Spinal cord (tissue), 10 donors: Measurements from ENCODE around the gene AIFM2. TPM values are rescaled to one million over a fixed set of nuclear protein-coding genes. Genes with fewer than 3 reads are reported as not detected.

Experiments used
- DNase-seq, 6 donors: peaks; one replicate each; pipeline versions ENCODE4 v3.0.0 to v3.0.0-alpha.2; 2013 to 2015; ENCODE audit warnings: low spot score in 6 of 6, low read depth in 4 of 6
- H3K27ac ChIP-seq: one replicate; pipeline ENCODE4 v1.5.1; 2013; ENCODE audit warnings: low read depth, low read length, control low read depth
- H3K27me3 ChIP-seq: one replicate; pipeline ENCODE4 v1.6.1; 2013; ENCODE audit warnings: low read length; ENCODE audit not compliant: control insufficient read depth, insufficient read depth
- H3K36me3 ChIP-seq: one replicate; pipeline ENCODE4 v1.6.1; 2013; ENCODE audit warnings: low read length; ENCODE audit not compliant: control insufficient read depth, insufficient read depth
- H3K4me1 ChIP-seq: one replicate; pipeline ENCODE4 v1.6.1; 2013; ENCODE audit warnings: low read length; ENCODE audit not compliant: control insufficient read depth, insufficient read depth
- H3K4me3 ChIP-seq: one replicate; pipeline ENCODE4 v1.5.1; 2013; ENCODE audit warnings: low read depth, low read length, control low read depth
- H3K9me3 ChIP-seq: one replicate; pipeline ENCODE4 v1.6.1; 2013; ENCODE audit warnings: low read length; ENCODE audit not compliant: control insufficient read depth, insufficient read depth
- WGBS: methylation state at CpG from one replicate; pipeline ENCODE4 v1.1.5; 2013; ENCODE audit warnings: missing lambda C conversion rate; ENCODE audit not compliant: insufficient coverage; 5-methylcytosine and 5-hydroxymethylcytosine counted together
- polyA plus RNA-seq, 2 donors: library from polyadenylated mRNA; unstranded; fragments of 120-200 nt; gene quantifications; one replicate each; pipeline ENCODE4 v1.2.1, GENCODE V29; 2013; ENCODE audit not compliant: insufficient read length in 2 of 2
- total RNA-seq, 2 donors: library from RNA; depleted of rRNA in 1 of 2; stranded (reverse); fragments of 120-200 nt in 1 of 2; fragments of >200 nt in 1 of 2; gene quantifications; one replicate each; pipeline versions ENCODE4 v1.2.3 to v1.2.4, GENCODE V29; 2013 to 2014
- donor health status: healthy.

AIFM2 gene
- total and polyA plus RNA-seq, 4 donors: 3.3 to 7.8 (median 4.3) TPM

- no peak overlapping the region for H3K4me3 ChIP-seq
- H3K36me3 ChIP-seq: peaks cover 27% of the 10 kb centered on the region
- 94% methylated on average over 12 of the region's 14 CpGs for WGBS
- no peak for DNase-seq
- no peaks in the 10 kb centered on the region for H3K9me3 ChIP-seq
- H3K27ac ChIP-seq: no peak overlapping the region
- H3K27me3 ChIP-seq: no peaks in the 10 kb centered on the region
- peaks cover 3% of the 10 kb centered on the region for H3K4me1 ChIP-seq
Measured at GRCh38 chr10:70137927-70138883, 5.6 kb upstream of the AIFM2 start.

DNA sequence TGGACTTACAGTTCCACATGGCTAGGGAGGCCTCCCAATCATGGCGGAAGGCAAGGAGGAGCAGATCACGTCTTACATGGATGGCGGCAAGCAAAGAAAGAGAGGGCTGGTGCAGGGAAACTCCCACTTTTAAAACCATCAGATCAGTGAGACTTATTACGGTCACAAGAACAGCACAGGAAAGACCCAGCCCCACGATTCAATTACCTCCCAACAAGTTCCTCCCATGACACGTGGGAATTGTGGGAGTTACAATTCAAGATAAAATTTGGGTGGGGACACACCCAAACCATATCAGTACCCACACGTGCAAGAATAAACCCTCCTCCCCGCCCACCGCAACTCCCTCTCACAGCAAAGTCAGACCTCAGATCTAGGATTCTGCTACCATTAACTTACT lies 4.5 kb upstream of the AIFM2 start:
- Histone ChIP-seq H3K27me3 (peaks cover 1% of the 10 kb centered on the region), H3K9me3 (no peaks in the 10 kb centered on the region), H3K4me3 (no peak overlapping the region), H3K27ac (no peak overlapping the region), H3K36me3 (peaks cover 22% of the 10 kb centered on the region), H3K4me1 (peaks cover 12% of the 10 kb centered on the region)
- no peak for DNase-seq
- 97% methylated on average over 6 of the region's 9 CpGs for WGBS

GRCh38 chr10:70135684-70136083 lies 3.1 kb upstream of the AIFM2 start:
- H3K4me1 ChIP-seq: peaks cover 21% of the 10 kb centered on the region
- no peak for DNase-seq
- no peak overlapping the region for H3K4me3 ChIP-seq
- 90% methylated on average over 5 of the region's 7 CpGs for WGBS
- peaks cover 5% of the 10 kb centered on the region for H3K27me3 ChIP-seq
- no peak overlapping the region for H3K27ac ChIP-seq
- H3K9me3 ChIP-seq: no peaks in the 10 kb centered on the region
- peaks cover 21% of the 10 kb centered on the region for H3K36me3 ChIP-seq

GRCh38 chr10:70135046-70135445 lies 2.4 kb upstream of the AIFM2 start:
- peaks cover 5% of the 10 kb centered on the region for H3K27me3 ChIP-seq
- H3K27ac ChIP-seq: no peak overlapping the region
- peaks cover 20% of the 10 kb centered on the region for H3K36me3 ChIP-seq
- no peak overlapping the region for H3K4me3 ChIP-seq
- H3K4me1 ChIP-seq: peaks cover 21% of the 10 kb centered on the region
- no peak for DNase-seq
- H3K9me3 ChIP-seq: no peaks in the 10 kb centered on the region
- 100% methylated on average over 2 of the region's 3 CpGs for WGBS

DNA sequence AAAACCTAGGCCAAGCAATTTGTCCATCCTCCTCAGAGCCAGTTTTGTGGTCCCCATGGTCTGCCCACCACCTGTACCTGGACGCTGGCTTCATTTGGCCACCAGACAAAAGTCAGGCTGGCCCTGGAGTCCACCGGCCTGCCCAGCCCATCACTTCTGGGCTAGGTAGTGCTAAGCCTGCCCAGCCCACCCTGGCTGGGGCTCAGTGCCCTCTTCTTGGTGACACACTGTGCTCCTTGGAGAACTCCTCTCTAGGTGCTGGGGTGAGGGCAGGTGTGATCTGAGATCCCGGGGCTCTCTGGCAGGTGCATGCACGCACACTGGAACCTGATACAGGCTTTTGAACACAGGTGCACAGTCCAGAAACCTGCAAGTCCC lies 1.1 kb downstream of the AIFM2 start:
- peaks cover 21% of the 10 kb centered on the region for H3K4me1 ChIP-seq
- WGBS: 100% methylated on average over 3 of the region's 4 CpGs
- no peaks in the 10 kb centered on the region for H3K36me3 ChIP-seq
- H3K9me3 ChIP-seq: no peaks in the 10 kb centered on the region
- DNase-seq: no peak
- no peak overlapping the region for H3K27ac ChIP-seq
- H3K4me3 ChIP-seq: no peak overlapping the region
- H3K27me3 ChIP-seq: peaks cover 5% of the 10 kb centered on the region

- 82% methylated on average over 10 of the region's 10 CpGs for WGBS
- Histone ChIP-seq H3K27me3 (peaks cover 5% of the 10 kb centered on the region), H3K9me3 (no peaks in the 10 kb centered on the region), H3K4me1 (peaks cover 21% of the 10 kb centered on the region), H3K27ac (no peak overlapping the region), H3K4me3 (no peak overlapping the region), H3K36me3 (no peaks in the 10 kb centered on the region)
- DNase-seq: no peak
Measured at GRCh38 chr10:70130878-70131559, 1.6 kb downstream of the AIFM2 start.

DNA sequence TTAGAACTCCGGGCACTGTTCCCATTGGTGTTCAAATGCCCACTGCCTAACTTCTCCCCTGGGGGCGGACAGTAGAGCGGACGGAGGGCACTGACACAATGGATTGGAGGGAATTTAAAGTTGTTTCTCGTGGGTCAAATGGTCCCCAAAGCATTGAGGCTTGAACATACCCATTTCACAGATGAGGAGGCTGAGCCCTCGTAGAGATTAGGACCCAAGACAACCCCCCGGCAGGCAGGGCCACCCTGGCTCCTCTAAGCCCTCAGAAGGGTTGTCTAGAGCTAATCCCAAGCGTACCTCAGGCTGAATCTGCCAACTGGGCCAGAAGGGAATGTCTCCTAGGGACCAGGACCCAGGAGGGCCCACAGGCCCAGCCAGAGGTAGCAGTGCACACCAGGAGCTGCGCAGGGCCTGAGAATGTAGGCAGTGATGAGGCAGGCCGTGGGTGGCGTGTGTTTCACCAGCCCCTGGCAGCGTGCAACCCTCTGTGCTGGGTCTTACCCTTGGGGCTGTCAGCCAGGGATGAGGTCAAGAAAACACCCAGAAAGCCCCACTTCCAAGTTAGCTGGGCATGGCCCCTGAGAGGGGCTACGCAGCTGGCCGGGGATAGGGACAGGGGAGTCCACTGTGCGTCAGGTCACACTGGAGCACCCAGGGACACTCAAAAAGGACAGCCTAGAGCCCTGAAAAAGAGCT lies 5.8 kb downstream of the AIFM2 start:
- peaks cover under 1% of the 10 kb centered on the region for H3K27me3 ChIP-seq
- H3K4me3 ChIP-seq: no peak overlapping the region
- H3K9me3 ChIP-seq: no peaks in the 10 kb centered on the region
- DNase-seq: no peak
- no peaks in the 10 kb centered on the region for H3K36me3 ChIP-seq
- H3K4me1 ChIP-seq: peaks cover 6% of the 10 kb centered on the region
- no peak overlapping the region for H3K27ac ChIP-seq
- WGBS: 96% methylated on average over 12 of the region's 15 CpGs

DNA sequence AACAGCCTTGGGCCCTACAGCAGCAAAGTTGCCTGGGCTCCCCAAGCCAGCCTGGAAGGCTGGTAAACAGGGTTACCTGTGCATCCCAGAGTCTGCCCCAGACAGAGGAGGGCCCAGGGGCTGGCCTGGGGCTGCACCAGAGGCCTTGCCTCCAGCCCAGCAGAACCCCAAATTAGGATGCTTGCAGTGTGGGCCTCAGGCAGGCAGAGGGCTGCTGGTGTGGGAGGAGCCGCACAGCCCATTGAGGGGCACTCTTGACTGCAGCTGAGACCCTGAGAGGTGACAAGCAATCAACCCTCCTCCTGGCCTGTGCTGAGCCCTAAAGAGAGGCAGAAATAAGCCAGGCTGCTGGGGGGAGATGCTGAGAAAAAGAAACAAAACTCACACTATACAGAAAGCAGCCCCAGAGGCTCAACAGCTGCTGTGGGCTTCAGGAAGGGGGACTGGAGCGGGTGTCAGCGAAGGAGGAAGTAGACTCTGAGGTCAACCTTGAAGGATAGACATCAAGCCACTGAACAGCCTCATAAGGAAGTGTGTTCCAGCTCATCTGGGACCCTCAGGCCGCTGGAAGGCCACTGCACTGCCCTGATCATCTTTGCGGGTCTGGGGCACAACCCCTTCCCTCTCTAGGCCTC lies 6.6 kb downstream of the AIFM2 start:
- DNase-seq: no peak
- Histone ChIP-seq H3K27me3 (no peaks in the 10 kb centered on the region), H3K27ac (no peak overlapping the region), H3K4me1 (no peaks in the 10 kb centered on the region), H3K4me3 (no peak overlapping the region), H3K9me3 (no peaks in the 10 kb centered on the region), H3K36me3 (peaks cover 3% of the 10 kb centered on the region)
- 74% methylated on average over 3 of the region's 5 CpGs for WGBS

DNA sequence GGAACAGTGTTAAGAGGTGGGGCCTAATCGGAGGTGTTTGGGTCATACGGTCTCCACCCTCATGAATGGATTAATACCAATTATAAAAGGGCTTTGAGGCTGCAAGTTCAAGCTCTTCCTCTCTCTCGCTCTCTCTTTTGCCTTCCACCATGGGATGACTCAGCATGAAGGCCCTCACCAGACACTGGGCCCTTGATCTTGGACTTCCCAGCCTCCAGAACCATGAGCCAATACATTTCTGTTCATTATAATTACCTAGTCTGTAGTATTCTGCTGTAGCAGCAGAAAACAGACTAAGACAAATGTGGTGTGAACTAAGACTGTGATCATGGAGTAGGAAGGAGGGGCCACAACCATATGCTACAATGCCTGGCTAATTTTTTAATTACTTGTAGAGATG lies 7.7 kb downstream of the AIFM2 start:
- WGBS: no CpG with 5 or more reads among the region's 3 CpGs
- no peak for DNase-seq

More for the DNA sequence above, 7.7 kb downstream of the AIFM2 start:
- Histone ChIP-seq H3K4me1 (no peaks in the 10 kb centered on the region), H3K4me3 (no peak overlapping the region), H3K27ac (no peak overlapping the region), H3K36me3 (peaks cover 9% of the 10 kb centered on the region), H3K27me3 (no peaks in the 10 kb centered on the region), H3K9me3 (no peaks in the 10 kb centered on the region)
